ENCODE data around the gene CDK18.

Gene CDK18

GRCh38 chr1:205504311-205505075 lies at the start of gene CDK18:
Gene CDK18, plus strand, starts transcription at chr1:205504669. Its CDS starts 18,499 bp downstream, at chr1:205523168.
- ChIA-PET CTCF (interaction anchor here (10.9 to 14.1 kb wide), 2 partner anchors 17 to 19 kb away, joined by 110 to 114 read pairs; no protein-coding TSS in a partner anchor), POLR2A (no interaction called here)
- DNase-seq (ENCODE audit: low read depth, low spot score) = no peak
- H3K4me3 ChIP-seq (ENCODE audit: low read depth, low read length) = peak within 1 kb of the TSS; percentile 57
- no peak for TF ChIP-seq CTCF (IDR thresholded peaks at IDR 0.05; ENCODE audit: insufficient read depth, low read length, missing control alignments)

DNA sequence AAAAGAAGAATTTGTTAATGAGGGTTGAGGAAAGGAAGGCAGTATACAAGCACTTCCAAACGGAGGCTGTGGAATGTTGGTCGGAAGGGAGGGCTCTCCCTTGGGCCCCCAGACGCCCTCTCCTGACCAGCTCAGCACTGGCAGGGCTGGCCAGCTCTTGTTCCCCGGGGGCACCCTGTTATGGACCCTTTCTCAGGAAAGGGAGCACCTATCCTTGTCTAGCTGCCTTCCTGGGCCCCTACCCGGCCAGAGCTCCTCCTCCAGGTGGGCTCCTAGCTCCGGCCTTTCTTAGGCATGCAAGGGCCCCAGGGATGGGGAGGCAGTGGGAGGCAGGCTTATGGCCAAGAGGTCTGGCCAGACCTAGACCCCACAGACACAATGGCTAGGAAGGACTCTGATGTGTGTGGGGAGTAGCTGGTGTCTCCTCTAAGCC lies 49.5 kb upstream of the CDK18 start:
- TF ChIP-seq CTCF (IDR thresholded peaks at IDR 0.05; ENCODE audit: insufficient read depth, low read length, missing control alignments) = no peak
- POLR2A ChIA-PET = no interaction called here
- H3K4me3 ChIP-seq (ENCODE audit: low read depth, low read length) = no peak overlapping the region
- CTCF ChIA-PET = interaction anchor here (0.7 to 2.2 kb wide), 3 partner anchors 10 to 100 kb away, joined by 3 to 7 read pairs (median 4); no protein-coding TSS in a partner anchor
- DNase-seq (ENCODE audit: low read depth, low spot score) = no peak

- DNase-seq (ENCODE audit: low read depth, low spot score) = no peak
- ChIA-PET POLR2A (no interaction called here), CTCF (interaction anchor here (0.9 to 2.2 kb wide), 3 partner anchors 25 to 101 kb away, joined by 3 to 7 read pairs (median 3); no protein-coding TSS in a partner anchor)
- no peak within 1 kb of the TSS for H3K4me3 ChIP-seq (ENCODE audit: low read depth, low read length)
- no peak for TF ChIP-seq CTCF (IDR thresholded peaks at IDR 0.05; ENCODE audit: insufficient read depth, low read length, missing control alignments)
Observed at GRCh38 chr1:205455581-205456382, 48.7 kb upstream of the CDK18 start, which contains the start of gene BLACAT1. Gene BLACAT1, minus strand, starts transcription at chr1:205456045.

DNA sequence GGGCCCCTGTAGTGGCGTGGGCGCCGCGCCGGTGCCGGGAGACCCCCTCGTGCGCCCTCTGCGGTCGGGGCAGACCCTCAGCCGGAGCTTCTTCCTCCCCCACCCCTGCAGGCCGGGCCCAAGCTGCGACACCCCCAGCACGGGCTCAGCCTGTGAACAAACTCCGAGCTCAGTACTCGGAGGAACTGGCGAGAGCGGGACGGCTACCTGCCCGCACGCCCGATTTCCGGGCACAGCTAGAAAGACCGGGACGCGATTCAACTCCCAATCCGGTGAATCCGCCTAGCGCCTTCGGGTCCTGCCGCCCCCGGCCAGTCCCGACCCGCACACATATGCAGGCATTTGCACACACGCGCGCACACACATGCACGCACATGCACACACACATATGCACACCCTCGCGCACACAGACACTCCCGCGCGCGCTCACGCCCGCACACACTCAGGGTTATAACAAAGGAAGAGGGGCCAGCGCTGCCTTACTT lies 48.0 kb upstream of the CDK18 start:
- no peak for TF ChIP-seq CTCF (IDR thresholded peaks at IDR 0.05; ENCODE audit: insufficient read depth, low read length, missing control alignments)
- ChIA-PET CTCF (interaction anchor here (0.9 to 5.2 kb wide), 5 partner anchors 21 to 102 kb away, joined by 3 to 22 read pairs (median 3); no protein-coding TSS in a partner anchor), POLR2A (no interaction called here)
- no peak for DNase-seq (ENCODE audit: low read depth, low spot score)
- H3K4me3 ChIP-seq (ENCODE audit: low read depth, low read length) = no peak overlapping the region

GRCh38 chr1:205456868-205457745 lies 47.4 kb upstream of the CDK18 start:
- DNase-seq (ENCODE audit: low read depth, low spot score) = no peak
- ChIA-PET CTCF (interaction anchor here (1.0 to 5.2 kb wide), 6 partner anchors 12 to 103 kb away, joined by 3 to 22 read pairs (median 4); no protein-coding TSS in a partner anchor), POLR2A (no interaction called here)
- no peak overlapping the region for H3K4me3 ChIP-seq (ENCODE audit: low read depth, low read length)
- TF ChIP-seq CTCF (IDR thresholded peaks at IDR 0.05; ENCODE audit: insufficient read depth, low read length, missing control alignments) = no peak
